HG02763 (cell line): ENCODE measurements around the gene CETP.

Source experiments
- ATAC-seq: cut with Tn5 transposase; IDR thresholded peaks from one replicate; pipeline ENCODE4 v1.9.1; 2021; ENCODE audit warnings: mild to moderate bottlenecking, moderate library complexity; ENCODE audit not compliant: unreplicated experiment

CETP gene

GRCh38 chr16:57016831-57017230 lies 55.1 kb downstream of the CETP start:
- ATAC-seq = no peak

GRCh38 chr16:57017251-57017650 lies 55.5 kb downstream of the CETP start:
- ATAC-seq = no peak

GRCh38 chr16:57019746-57020145 lies 58.0 kb downstream of the CETP start:
- no peak for ATAC-seq

- ATAC-seq = no peak
Measured at GRCh38 chr16:57020651-57021050, 58.9 kb downstream of the CETP start.

GRCh38 chr16:57021757-57022156 lies 60.0 kb downstream of the CETP start:
- ATAC-seq = no peak

- no peak for ATAC-seq
Measured at GRCh38 chr16:57022445-57022844, 60.7 kb downstream of the CETP start.

- no peak for ATAC-seq
Measured at GRCh38 chr16:57023541-57024249, 61.9 kb downstream of the CETP start.

GRCh38 chr16:57024894-57025680 lies 63.3 kb downstream of the CETP start:
- ATAC-seq = no peak

- no peak for ATAC-seq
Measured at GRCh38 chr16:57025941-57026777, 64.4 kb downstream of the CETP start.

GRCh38 chr16:57026778-57027062 lies 65.0 kb downstream of the CETP start:
- no peak for ATAC-seq

GRCh38 chr16:57027067-57027466 lies 65.3 kb downstream of the CETP start:
- ATAC-seq = no peak

GRCh38 chr16:57028086-57028485 lies 66.3 kb downstream of the CETP start:
- no peak for ATAC-seq

GRCh38 chr16:57029161-57030160 lies 67.7 kb downstream of the CETP start:
- ATAC-seq = no peak

- no peak for ATAC-seq
Measured at GRCh38 chr16:57030346-57030902, 68.7 kb downstream of the CETP start.

- ATAC-seq = no peak
Measured at GRCh38 chr16:57031156-57031555, 69.4 kb downstream of the CETP start.

GRCh38 chr16:57032346-57032745 lies 70.6 kb downstream of the CETP start:
- ATAC-seq = no peak

- no peak for ATAC-seq
Measured at GRCh38 chr16:57032931-57033330, 71.2 kb downstream of the CETP start.
